Endothelial cell of umbilical vein (primary cell): ENCODE measurements around the gene TMEM81. TPM values are rescaled to one million over a fixed set of nuclear protein-coding genes. Genes with fewer than 3 reads are reported as not detected.

ENCODE experiments used
- BruUV-seq: library from RNA; stranded (reverse); fragments of 400-500 nt; replicated peaks from 2 replicates; lab custom pipeline; 2021; lab: Mats Ljungman, UMichigan
- CTCF ChIA-PET: fragments of 300-600, 350-600 bp; sonication (Branson Sonifier 250); formaldehyde crosslinking; loops from one replicate; lab custom pipeline; 2021; ENCODE audit warnings: antibody characterized with exemption, inconsistent platforms; lab: Charles Lee
- POLR2A ChIA-PET: fragments of 300-600, 350-600 bp; sonication (Branson Sonifier 250); formaldehyde crosslinking; loops from one replicate; lab custom pipeline; 2021; ENCODE audit warnings: antibody characterized with exemption, inconsistent platforms; lab: Charles Lee
- DNase-seq: peaks from one replicate; pipeline ENCODE4 v3.0.0-alpha.2; 2011; ENCODE audit warnings: low read depth, low spot score
- FAIRE-seq: peaks from 2 replicates; lab custom pipeline; 2011; peaks lifted over from hg19 to GRCh38; lab: Jason Lieb, UNC
- H2AFZ ChIP-seq: 2 replicates; pipeline ENCODE4 v1.6.0; 2012; ENCODE audit warnings: low read depth, low read length, control low read depth, inconsistent platforms
- H3K27ac ChIP-seq: 2 replicates; pipeline ENCODE4 v1.5.1; 2011; ENCODE audit warnings: low read depth, mild to moderate bottlenecking, control low read depth, low read length, moderate library complexity; ENCODE audit not compliant: insufficient read depth
- H3K27me3 ChIP-seq, 2 experiments: 2 replicates each; pipeline versions ENCODE4 v1.6.0 to v1.6.1; 2011; ENCODE audit warnings: low read length in 2 of 2, mixed read lengths in 1 of 2; ENCODE audit not compliant: control insufficient read depth in 2 of 2, insufficient read depth in 2 of 2
- H3K36me3 ChIP-seq, 2 experiments: 2 replicates in 1 of 2; 3 replicates in 1 of 2; pipeline ENCODE4 v1.5.1; 2011; ENCODE audit warnings: low read length in 2 of 2, mild to moderate bottlenecking in 1 of 2, moderate library complexity in 1 of 2; ENCODE audit not compliant: control insufficient read depth in 2 of 2, insufficient read depth in 2 of 2; ENCODE audit errors: extremely low read depth in 1 of 2
- H3K4me1 ChIP-seq: 3 replicates; pipeline ENCODE4 v1.5.1; 2011; ENCODE audit warnings: mild to moderate bottlenecking, low read length; ENCODE audit not compliant: control insufficient read depth, insufficient read depth; ENCODE audit errors: extremely low read depth
- H3K4me2 ChIP-seq: 2 replicates; pipeline ENCODE4 v1.6.1; 2011; ENCODE audit warnings: low read length, control low read depth, mixed read lengths; ENCODE audit not compliant: insufficient read depth
- H3K4me3 ChIP-seq, 3 experiments: fragments of 200-600 bp in 1 of 3; sonication (generic), shearing (Covaris generic) in 1 of 3; replicated peaks in 1 of 3; 2 replicates each; pipeline ENCODE4 v1.5.1; 2011 to 2016; ENCODE audit warnings: control low read depth in 3 of 3, low read length in 3 of 3, mild to moderate bottlenecking in 2 of 3, inconsistent platforms in 1 of 3, low read depth in 1 of 3, moderate library complexity in 1 of 3; ENCODE audit not compliant: insufficient read depth in 1 of 3
- H3K79me2 ChIP-seq: 2 replicates; pipeline ENCODE4 v1.6.0; 2012; ENCODE audit warnings: low read length, inconsistent platforms; ENCODE audit not compliant: control insufficient read depth, insufficient read depth
- H3K9ac ChIP-seq: replicated peaks from 2 replicates; pipeline ENCODE3; 2011; ENCODE audit warnings: low read length, control low read depth; ENCODE audit not compliant: insufficient read depth; ENCODE audit errors: extremely low read depth
- H3K9me1 ChIP-seq: replicated peaks from 3 replicates; pipeline ENCODE4 v1.6.0; 2011; ENCODE audit warnings: mild to moderate bottlenecking, low read length; ENCODE audit not compliant: control insufficient read depth, insufficient read depth; ENCODE audit errors: extremely low read depth
- H3K9me3 ChIP-seq: replicated peaks from 2 replicates; pipeline ENCODE4 v1.5.1; 2012; ENCODE audit warnings: low read length, inconsistent platforms; ENCODE audit not compliant: control insufficient read depth, insufficient read depth
- H4K20me1 ChIP-seq: replicated peaks from 2 replicates; pipeline ENCODE3; 2011; ENCODE audit warnings: mild to moderate bottlenecking, low read length; ENCODE audit not compliant: control insufficient read depth, insufficient read depth; ENCODE audit errors: extremely low read depth
- CTCF ChIP-seq, 2 donors: IDR thresholded peaks; 1 replicate in 1 of 2; 2 replicates in 1 of 2; pipeline ENCODE4 v1.5.1; 2011; ENCODE audit warnings: low read length in 2 of 2, mild to moderate bottlenecking in 2 of 2, moderate library complexity in 2 of 2, control low read depth in 1 of 2, inconsistent platforms in 1 of 2, low read depth in 1 of 2; ENCODE audit not compliant: insufficient read depth in 1 of 2; ENCODE audit errors: extremely low read depth in 1 of 2
- EZH2 ChIP-seq: IDR thresholded peaks from 2 replicates; pipeline ENCODE4 v1.6.1; 2012; ENCODE audit warnings: borderline replicate concordance, low read depth, mild to moderate bottlenecking, moderate library complexity, low read length, inconsistent platforms; ENCODE audit not compliant: severe bottlenecking
- FOS ChIP-seq: IDR thresholded peaks from 2 replicates; pipeline ENCODE4 v1.6.1; 2011; ENCODE audit warnings: mild to moderate bottlenecking, low read length, moderate library complexity, borderline replicate concordance; ENCODE audit not compliant: insufficient read depth
- GATA2 ChIP-seq: IDR thresholded peaks from 2 replicates; pipeline ENCODE4 v1.7.0; 2011; ENCODE audit warnings: low read depth, mild to moderate bottlenecking, moderate library complexity, mixed read lengths, low read length; ENCODE audit not compliant: insufficient read length, insufficient read depth
- JUN ChIP-seq: IDR thresholded peaks from 2 replicates; pipeline ENCODE4 v1.6.1; 2011; ENCODE audit warnings: borderline replicate concordance, low read depth; ENCODE audit not compliant: insufficient read length, insufficient read depth
- MAX ChIP-seq: IDR thresholded peaks from 2 replicates; pipeline ENCODE4 v1.6.1; 2011; ENCODE audit not compliant: insufficient read depth, insufficient read length
- MYC ChIP-seq: IDR thresholded peaks from one replicate; pipeline ENCODE4 v1.6.1; 2011; ENCODE audit warnings: mild to moderate bottlenecking, low read depth, low read length
- POLR2A ChIP-seq: IDR thresholded peaks from 2 replicates; pipeline ENCODE4 v1.6.1; 2012; ENCODE audit warnings: low read depth, mild to moderate bottlenecking, control low read depth, low read length
- POLR2AphosphoS5 ChIP-seq: IDR thresholded peaks from 2 replicates; pipeline ENCODE4 v1.6.1; 2012; ENCODE audit warnings: low read depth, mild to moderate bottlenecking, control low read depth, low read length, moderate library complexity; ENCODE audit not compliant: insufficient read depth
- dilution Hi-C: fragments of 300-500 bp; cut with MboI; formaldehyde crosslinking; loops from one replicate; pipeline ENCODE4 v1.15.0; 2019; ENCODE audit warnings: low sequenced_read_pairs; ENCODE audit not compliant: extremely low pct_ligation_motif_present
- intact Hi-C: fragments of 100-400 bp; cut with micrococcal nuclease; formaldehyde crosslinking; loops from one replicate; pipeline ENCODE4 v1.10.0; 2022
- polyA plus RNA-seq, 4 experiments: library from polyadenylated mRNA; depleted of rRNA in 3 of 4; stranded (reverse) in 3 of 4; unstranded in 1 of 4; fragments of >200 nt; gene quantifications; 2 replicates each; pipeline versions ENCODE4 v1.2.1 to v1.2.3, GENCODE V29; 2011 to 2012; ENCODE audit warnings: missing spikeins in 1 of 4
- total RNA-seq: library from RNA; stranded (reverse); gene quantifications from 2 replicates; pipeline ENCODE4 v1.2.3, GENCODE V29; 2021

Gene TMEM81
- total and polyA plus RNA-seq, 2 donors (not counting 3 experiments of a cell fraction or from before 2014, with no cell fraction given), result 1.5 to 2.9 TPM

- H3K4me3 ChIP-seq, result no peak overlapping the region
- CTCF ChIA-PET, result interaction anchor here (2.4 kb wide), 1 partner anchor 191 kb away, joined by 19 read pairs; no protein-coding TSS in a partner anchor
- H3K27me3 ChIP-seq, result peaks cover 0 to 2% of the 10 kb centered on the region in 2 experiments
- POLR2A ChIA-PET, result no interaction called here
- no peaks in the 10 kb centered on the region for H3K9me1 ChIP-seq
- no peak overlapping the region for H3K4me2 ChIP-seq
- H3K4me1 ChIP-seq, result no peaks in the 10 kb centered on the region
- no peaks in the 10 kb centered on the region for H3K79me2 ChIP-seq
- no peaks in the 10 kb centered on the region for H4K20me1 ChIP-seq
- TF ChIP-seq MYC (no peak), MAX (no peak), EZH2 (no peak), GATA2 (no peak), CTCF (IDR thresholded peaks at IDR 0.05; ENCODE audit: extremely low read depth in 1 of 2, insufficient read depth in 1 of 2, low read depth in 1 of 2, low read length in 2 of 2) (no peak), JUN (no peak), POLR2A (no peak), FOS (no peak), POLR2AphosphoS5 (no peak)
- no peaks in the 10 kb centered on the region for H3K9me3 ChIP-seq
- FAIRE-seq (no peak), DNase-seq (no peak)
- no peak overlapping the region for H3K9ac ChIP-seq
- H2AFZ ChIP-seq, result no peak overlapping the region
- dilution Hi-C loops (no loop called here), intact Hi-C loops (no loop called here)
- no peak overlapping the region for H3K27ac ChIP-seq
- no peaks in the 10 kb centered on the region for H3K36me3 ChIP-seq
- BruUV-seq, result no TSS peak
Observed at GRCh38 chr1:205064741-205065316, 19.4 kb downstream of the TMEM81 start.
